Loucy (cell line): ENCODE measurements around the gene WDR83.

Source experiments
- H2AFZ ChIP-seq: fragments of 200-600 bp; sonication (generic); 2 replicates; pipeline ENCODE4 v1.6.0; 2016; ENCODE audit warnings: antibody characterized with exemption, mild to moderate bottlenecking, low read length, moderate library complexity
- H3F3A ChIP-seq: fragments of 200-600 bp; 2 replicates; pipeline ENCODE4 v1.6.0; 2016; ENCODE audit warnings: antibody characterized with exemption, low read depth, mild to moderate bottlenecking
- H3K27me3 ChIP-seq: fragments of 200-600 bp; sonication (generic); 2 replicates; pipeline ENCODE4 v1.6.1; 2014; ENCODE audit warnings: low read length, mild to moderate bottlenecking; ENCODE audit not compliant: insufficient read depth, poor library complexity, severe bottlenecking
- H3K36me3 ChIP-seq: fragments of 200-600 bp; sonication (generic); 2 replicates; pipeline ENCODE4 v1.6.1; 2016; ENCODE audit warnings: low read length; ENCODE audit not compliant: insufficient read depth
- H3K4me1 ChIP-seq: fragments of 200-600 bp; sonication (generic); 2 replicates; pipeline ENCODE4 v1.5.1; 2014; ENCODE audit warnings: low read length, mild to moderate bottlenecking; ENCODE audit not compliant: insufficient read depth, poor library complexity, severe bottlenecking
- H3K4me2 ChIP-seq: fragments of 200-600 bp; sonication (generic); 2 replicates; pipeline ENCODE4 v1.6.0; 2014; ENCODE audit warnings: antibody characterized with exemption, low read length, low read depth, mild to moderate bottlenecking; ENCODE audit not compliant: poor library complexity, severe bottlenecking
- H3K4me3 ChIP-seq: fragments of 200-600 bp; sonication (generic); 2 replicates; pipeline ENCODE4 v1.5.1; 2014; ENCODE audit warnings: low read length, mild to moderate bottlenecking, mixed read lengths; ENCODE audit not compliant: poor library complexity, severe bottlenecking
- H3K79me2 ChIP-seq: fragments of 200-600 bp; sonication (generic); 2 replicates; pipeline ENCODE4 v1.6.1; 2014; ENCODE audit warnings: low read length; ENCODE audit not compliant: insufficient read depth
- H3K9ac ChIP-seq: fragments of 200-600 bp; sonication (generic); 2 replicates; pipeline ENCODE4 v1.6.0; 2014; ENCODE audit warnings: mild to moderate bottlenecking, low read depth, low read length, moderate library complexity; ENCODE audit not compliant: poor library complexity, severe bottlenecking
- H3K9me2 ChIP-seq: fragments of 200-600 bp; sonication (generic); replicated peaks from 2 replicates; pipeline ENCODE4 v1.6.1; 2016; ENCODE audit warnings: low read depth, low read length, mixed read lengths
- H3K9me3 ChIP-seq: fragments of 200-600 bp; sonication (generic); 2 replicates; pipeline ENCODE4 v1.6.1; 2014; ENCODE audit warnings: mild to moderate bottlenecking, antibody characterized with exemption, low read length, low read depth; ENCODE audit not compliant: insufficient read depth
- H4K20me1 ChIP-seq: fragments of 200-600 bp; sonication (generic); 2 replicates; pipeline ENCODE4 v1.6.0; 2014; ENCODE audit warnings: antibody characterized with exemption, low read length, mild to moderate bottlenecking; ENCODE audit not compliant: insufficient read depth, poor library complexity, severe bottlenecking
- EZH2phosphoT487 ChIP-seq: fragments of 200-600 bp; IDR thresholded peaks from 2 replicates; pipeline ENCODE4 v1.6.1; 2018; ENCODE audit warnings: antibody characterized with exemption, mild to moderate bottlenecking, moderate library complexity, borderline replicate concordance
- TF ChIP-seq, protein P1 (sequence below): fragments of 200-600 bp; sonication (generic); conservative IDR thresholded peaks from 2 replicates; pipeline ENCODE4 v1.5.1; 2014; ENCODE audit warnings: mild to moderate bottlenecking, antibody characterized with exemption, low read length

Gene WDR83

DNA sequence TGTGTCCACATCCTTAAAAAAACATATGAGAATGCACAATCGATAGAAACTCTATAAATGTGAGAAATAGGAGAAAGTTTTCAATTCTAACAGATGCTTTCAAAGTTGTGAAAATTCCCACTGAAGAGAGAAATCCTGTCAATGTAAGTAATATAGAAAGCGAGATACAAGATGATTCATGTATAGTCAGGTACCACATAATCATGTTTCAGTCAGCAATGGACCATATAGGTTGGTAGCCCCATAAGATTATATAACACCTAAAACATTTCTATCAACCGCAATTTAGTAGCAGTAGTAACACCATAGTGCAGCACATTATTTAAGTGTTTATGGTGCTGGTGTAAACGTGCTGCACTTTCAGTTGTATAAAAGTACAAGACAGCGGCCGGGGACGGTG, 37.4 kb upstream of the WDR83 start:
- TF ChIP-seq, protein P1, sequence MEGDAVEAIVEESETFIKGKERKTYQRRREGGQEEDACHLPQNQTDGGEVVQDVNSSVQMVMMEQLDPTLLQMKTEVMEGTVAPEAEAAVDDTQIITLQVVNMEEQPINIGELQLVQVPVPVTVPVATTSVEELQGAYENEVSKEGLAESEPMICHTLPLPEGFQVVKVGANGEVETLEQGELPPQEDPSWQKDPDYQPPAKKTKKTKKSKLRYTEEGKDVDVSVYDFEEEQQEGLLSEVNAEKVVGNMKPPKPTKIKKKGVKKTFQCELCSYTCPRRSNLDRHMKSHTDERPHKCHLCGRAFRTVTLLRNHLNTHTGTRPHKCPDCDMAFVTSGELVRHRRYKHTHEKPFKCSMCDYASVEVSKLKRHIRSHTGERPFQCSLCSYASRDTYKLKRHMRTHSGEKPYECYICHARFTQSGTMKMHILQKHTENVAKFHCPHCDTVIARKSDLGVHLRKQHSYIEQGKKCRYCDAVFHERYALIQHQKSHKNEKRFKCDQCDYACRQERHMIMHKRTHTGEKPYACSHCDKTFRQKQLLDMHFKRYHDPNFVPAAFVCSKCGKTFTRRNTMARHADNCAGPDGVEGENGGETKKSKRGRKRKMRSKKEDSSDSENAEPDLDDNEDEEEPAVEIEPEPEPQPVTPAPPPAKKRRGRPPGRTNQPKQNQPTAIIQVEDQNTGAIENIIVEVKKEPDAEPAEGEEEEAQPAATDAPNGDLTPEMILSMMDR = no peak
- no peak for TF ChIP-seq EZH2phosphoT487
- H4K20me1 ChIP-seq = no peaks in the 10 kb centered on the region
- no peaks in the 10 kb centered on the region for H3K27me3 ChIP-seq
- H3K4me2 ChIP-seq = no peak overlapping the region
- H2AFZ ChIP-seq = no peak overlapping the region
- no peak overlapping the region for H3K9ac ChIP-seq
- H3K4me3 ChIP-seq = no peak overlapping the region
- H3K79me2 ChIP-seq = no peaks in the 10 kb centered on the region
- H3K4me1 ChIP-seq = no peaks in the 10 kb centered on the region
- no peaks in the 10 kb centered on the region for H3K9me2 ChIP-seq
- peaks cover 7% of the 10 kb centered on the region; the same call in 1 of the 2 replicates for H3K9me3 ChIP-seq
- no peaks in the 10 kb centered on the region for H3F3A ChIP-seq
- peaks cover 36% of the 10 kb centered on the region for H3K36me3 ChIP-seq

DNA sequence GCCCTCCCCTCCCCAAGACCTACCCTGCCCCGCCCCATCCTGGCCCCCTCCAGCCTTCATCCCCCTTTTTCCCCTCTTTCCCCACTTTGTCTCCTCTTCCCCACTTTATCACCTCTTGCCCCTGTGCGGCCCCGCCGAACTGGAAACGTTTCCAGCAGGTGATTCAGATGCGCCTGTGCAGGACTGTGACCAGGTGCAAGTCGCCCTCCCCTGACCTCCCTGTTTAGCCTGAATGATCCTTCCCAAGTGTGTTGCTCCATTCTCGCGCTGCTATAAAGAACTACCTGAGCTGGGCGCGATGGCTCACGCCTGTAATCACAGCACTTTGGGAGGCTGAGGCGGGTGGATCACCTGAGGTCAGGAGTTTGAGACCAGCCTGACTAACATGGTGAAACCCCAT, 30.0 kb upstream of the WDR83 start:
- peaks cover 4% of the 10 kb centered on the region for H3K4me1 ChIP-seq
- H3K9me3 ChIP-seq = no peaks in the 10 kb centered on the region
- no peak overlapping the region for H2AFZ ChIP-seq
- H3K4me3 ChIP-seq = no peak overlapping the region
- H3K79me2 ChIP-seq = no peaks in the 10 kb centered on the region
- H3K9ac ChIP-seq = no peak overlapping the region
- no peaks in the 10 kb centered on the region for H4K20me1 ChIP-seq
- no peaks in the 10 kb centered on the region for H3K36me3 ChIP-seq
- no peak for TF ChIP-seq EZH2phosphoT487
- TF ChIP-seq, protein P1 = no peak
- no peaks in the 10 kb centered on the region for H3F3A ChIP-seq
- no peak overlapping the region for H3K4me2 ChIP-seq
- no peaks in the 10 kb centered on the region for H3K27me3 ChIP-seq
- no peaks in the 10 kb centered on the region for H3K9me2 ChIP-seq

DNA sequence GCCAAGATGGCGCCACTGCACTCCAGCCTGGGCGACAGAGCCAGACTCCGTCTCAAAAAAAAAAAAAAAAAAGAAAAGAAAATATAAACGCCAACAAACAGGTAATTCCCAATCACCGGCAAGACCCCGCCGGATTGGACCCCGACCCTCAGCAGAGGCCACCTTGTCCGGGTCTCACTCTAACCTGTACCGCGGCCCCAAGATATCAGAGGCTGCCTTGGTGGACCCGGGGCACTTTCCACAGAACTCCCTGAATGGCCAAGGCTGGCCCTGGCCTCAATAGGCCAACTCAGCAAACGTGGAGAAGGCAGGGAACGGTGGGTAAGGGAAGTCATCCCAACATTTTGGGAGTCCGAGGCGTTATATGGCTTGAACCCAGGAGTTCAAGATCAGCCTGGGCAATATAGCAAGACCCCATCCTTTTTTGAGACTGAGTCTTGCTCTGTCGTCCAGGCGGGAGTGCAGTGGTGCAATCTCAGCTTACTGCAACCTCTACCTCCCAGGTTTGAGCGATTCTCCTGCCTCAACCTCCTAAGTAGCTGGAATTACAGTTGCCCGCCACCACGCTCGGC, 27.9 kb upstream of the WDR83 start:
- no peak overlapping the region for H2AFZ ChIP-seq
- H3K36me3 ChIP-seq = no peaks in the 10 kb centered on the region
- no peaks in the 10 kb centered on the region for H3F3A ChIP-seq
- H3K9me2 ChIP-seq = no peaks in the 10 kb centered on the region
- H3K27me3 ChIP-seq = no peaks in the 10 kb centered on the region
- peaks cover 4% of the 10 kb centered on the region for H3K4me1 ChIP-seq
- no peak overlapping the region for H3K9ac ChIP-seq
- no peaks in the 10 kb centered on the region for H3K9me3 ChIP-seq
- TF ChIP-seq EZH2phosphoT487 = no peak
- TF ChIP-seq, protein P1 = no peak
- H4K20me1 ChIP-seq = no peaks in the 10 kb centered on the region
- no peaks in the 10 kb centered on the region for H3K79me2 ChIP-seq
- H3K4me3 ChIP-seq = no peak overlapping the region
- H3K4me2 ChIP-seq = no peak overlapping the region
